ENCODE measurements around the gene HIBCH.
A peak's percentile ranks its signal among the peaks of the same experiment; 100 is the strongest.
"Not testable (repeated sequence)": the region's sequence is repeated elsewhere in the genome, so short reads cannot be mapped to it uniquely, and the experiment has no call there.

Gene HIBCH

GRCh38 chr2:190277234-190278112, 42.2 kb downstream of the HIBCH start:
- H3K4me3 ChIP-seq (ENCODE audit: insufficient read length, low read depth): no peak overlapping the region
- peaks cover 12% of the 10 kb centered on the region; the same call in 1 of the 2 replicates for H3K9me3 ChIP-seq (ENCODE audit: insufficient read depth, low read length)
- H3K27me3 ChIP-seq (ENCODE audit: insufficient read depth, insufficient read length): no peaks in the 10 kb centered on the region
- H3K4me1 ChIP-seq (ENCODE audit: insufficient read depth, insufficient read length): no peaks in the 10 kb centered on the region
- no peak overlapping the region for H3K9ac ChIP-seq (ENCODE audit: insufficient read length, low read depth)
- H3K36me3 ChIP-seq (ENCODE audit: insufficient read depth, insufficient read length, low read length): peaks cover 9% of the 10 kb centered on the region
- TF ChIP-seq ZNF274 (IDR thresholded peaks at IDR 0.05; ENCODE audit: low read depth, low read length) (no peak), YY1 (IDR thresholded peaks at IDR 0.05; ENCODE audit: insufficient read depth, insufficient read length) (no peak), SUZ12 (IDR thresholded peaks at IDR 0.05; ENCODE audit: extremely low read depth, insufficient read depth, insufficient read length) (no peak)
- peak; percentile 3 for DNase-seq (ENCODE audit: low read depth, low spot score)

DNA sequence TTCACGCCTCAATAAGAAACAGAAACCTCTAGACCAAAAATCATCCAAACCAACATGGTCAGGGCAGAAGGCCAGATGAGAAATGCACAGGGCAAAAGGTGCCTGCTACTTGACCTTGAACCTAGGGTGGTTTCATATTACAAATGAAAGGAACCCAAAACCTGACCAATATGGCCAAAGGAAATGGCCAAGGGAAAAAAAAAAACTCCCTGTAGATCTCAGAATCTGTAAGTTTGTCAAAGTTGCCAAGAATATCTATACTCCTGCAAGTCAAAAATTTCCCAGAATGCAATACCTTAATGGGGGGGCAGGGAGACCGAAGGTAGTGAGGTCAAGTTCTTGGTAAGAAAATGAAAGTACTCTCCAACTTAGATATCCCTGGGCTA, 47.2 kb downstream of the HIBCH start:
- H3K4me3 ChIP-seq (ENCODE audit: insufficient read length, low read depth): no peak overlapping the region

GRCh38 chr2:190271783-190272456, 47.7 kb downstream of the HIBCH start:
- Histone ChIP-seq H3K36me3 (ENCODE audit: insufficient read depth, insufficient read length, low read length) (no peaks in the 10 kb centered on the region), H3K9ac (ENCODE audit: insufficient read length, low read depth) (no peak overlapping the region), H3K27me3 (ENCODE audit: insufficient read depth, insufficient read length) (no peaks in the 10 kb centered on the region), H3K4me1 (ENCODE audit: insufficient read depth, insufficient read length) (no peaks in the 10 kb centered on the region), H3K4me3 (ENCODE audit: insufficient read length, low read depth) (no peak overlapping the region), H3K9me3 (ENCODE audit: insufficient read depth, low read length) (no peaks in the 10 kb centered on the region)
- DNase-seq (ENCODE audit: low read depth, low spot score): no peak
- no peak for TF ChIP-seq YY1 (IDR thresholded peaks at IDR 0.05; ENCODE audit: insufficient read depth, insufficient read length)
- no peak for TF ChIP-seq SUZ12 (IDR thresholded peaks at IDR 0.05; ENCODE audit: extremely low read depth, insufficient read depth, insufficient read length)
- TF ChIP-seq ZNF274 (IDR thresholded peaks at IDR 0.05; ENCODE audit: low read depth, low read length): no peak

More for the DNA sequence above, 47.2 kb downstream of the HIBCH start:
- no peak for DNase-seq (ENCODE audit: low read depth, low spot score)
- TF ChIP-seq SUZ12 (IDR thresholded peaks at IDR 0.05; ENCODE audit: extremely low read depth, insufficient read depth, insufficient read length) (no peak), ZNF274 (IDR thresholded peaks at IDR 0.05; ENCODE audit: low read depth, low read length) (no peak), YY1 (IDR thresholded peaks at IDR 0.05; ENCODE audit: insufficient read depth, insufficient read length) (no peak)
- Histone ChIP-seq H3K4me1 (ENCODE audit: insufficient read depth, insufficient read length) (no peaks in the 10 kb centered on the region), H3K27me3 (ENCODE audit: insufficient read depth, insufficient read length) (no peaks in the 10 kb centered on the region), H3K9ac (ENCODE audit: insufficient read length, low read depth) (no peak overlapping the region), H3K9me3 (ENCODE audit: insufficient read depth, low read length) (0 out of 2 replicates have a peak, but pooled peaks cover under 1% of the 10 kb centered on the region), H3K36me3 (ENCODE audit: insufficient read depth, insufficient read length, low read length) (no peaks in the 10 kb centered on the region)

- H3K4me3 ChIP-seq (ENCODE audit: insufficient read length, low read depth): no peak overlapping the region
- H3K36me3 ChIP-seq (ENCODE audit: insufficient read depth, insufficient read length, low read length): no peaks in the 10 kb centered on the region
- H3K9ac ChIP-seq (ENCODE audit: insufficient read length, low read depth): no peak overlapping the region
- H3K4me1 ChIP-seq (ENCODE audit: insufficient read depth, insufficient read length): no peaks in the 10 kb centered on the region
- TF ChIP-seq SUZ12 (IDR thresholded peaks at IDR 0.05; ENCODE audit: extremely low read depth, insufficient read depth, insufficient read length): no peak
- no peak for TF ChIP-seq YY1 (IDR thresholded peaks at IDR 0.05; ENCODE audit: insufficient read depth, insufficient read length)
- TF ChIP-seq ZNF274 (IDR thresholded peaks at IDR 0.05; ENCODE audit: low read depth, low read length): no peak
- H3K27me3 ChIP-seq (ENCODE audit: insufficient read depth, insufficient read length): no peaks in the 10 kb centered on the region
- DNase-seq (ENCODE audit: low read depth, low spot score): no peak
- peaks cover 10% of the 10 kb centered on the region; the same call in 1 of the 2 replicates for H3K9me3 ChIP-seq (ENCODE audit: insufficient read depth, low read length)
Observed at GRCh38 chr2:190270298-190270697, 49.3 kb downstream of the HIBCH start.

DNA sequence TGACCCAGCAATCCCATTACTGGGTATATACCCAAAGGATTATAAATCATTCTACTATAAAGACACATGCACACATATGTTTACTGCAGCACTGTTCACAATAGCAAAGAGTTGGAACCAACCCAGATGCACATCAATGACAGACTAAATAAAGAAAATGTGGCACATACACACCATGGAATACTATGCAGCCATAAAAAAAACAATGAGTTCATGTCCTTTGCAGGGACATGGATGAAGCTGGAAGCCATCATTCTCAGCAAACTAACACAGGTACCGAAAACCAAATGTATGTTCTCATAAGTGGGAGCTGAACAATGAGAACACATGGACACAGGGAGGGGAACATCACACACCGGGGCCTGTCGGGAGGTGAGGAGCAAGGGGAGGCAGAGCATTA, 49.9 kb downstream of the HIBCH start:
- not testable (repeated sequence) for H3K4me1 ChIP-seq (ENCODE audit: insufficient read depth, insufficient read length); H3K36me3 ChIP-seq (ENCODE audit: insufficient read depth, insufficient read length, low read length); DNase-seq (ENCODE audit: low read depth, low spot score); H3K4me3 ChIP-seq (ENCODE audit: insufficient read length, low read depth); H3K27me3 ChIP-seq (ENCODE audit: insufficient read depth, insufficient read length); H3K9ac ChIP-seq (ENCODE audit: insufficient read length, low read depth)
- H3K9me3 ChIP-seq (ENCODE audit: insufficient read depth, low read length): peaks cover 14% of the 10 kb centered on the region; the same call in 1 of the 2 replicates

DNA sequence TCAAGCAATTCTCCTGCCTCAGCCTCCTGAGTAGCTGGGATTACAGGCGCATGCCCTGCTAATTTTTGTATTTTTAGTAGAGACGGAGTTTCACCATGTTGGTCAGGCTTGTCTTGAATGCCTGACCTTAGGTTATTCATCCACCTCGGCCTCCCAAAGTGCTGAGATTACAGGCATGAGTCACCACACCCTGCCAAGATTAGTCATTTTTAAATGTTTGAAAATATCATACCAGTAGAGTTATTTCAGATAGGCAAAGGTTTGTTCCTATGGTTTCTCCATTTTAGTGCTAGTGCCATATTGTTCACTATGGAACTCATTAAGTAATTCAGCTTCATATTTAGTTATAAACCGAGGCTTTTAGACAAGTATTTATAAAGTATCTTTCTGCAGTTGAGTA, 52.3 kb downstream of the HIBCH start:
- no peak for DNase-seq (ENCODE audit: low read depth, low spot score)
- H3K36me3 ChIP-seq (ENCODE audit: insufficient read depth, insufficient read length, low read length): no peaks in the 10 kb centered on the region

GRCh38 chr2:190266314-190266713, 53.3 kb downstream of the HIBCH start:
- no peak for TF ChIP-seq YY1 (IDR thresholded peaks at IDR 0.05; ENCODE audit: insufficient read depth, insufficient read length)
- TF ChIP-seq SUZ12 (IDR thresholded peaks at IDR 0.05; ENCODE audit: extremely low read depth, insufficient read depth, insufficient read length): no peak
- no peak for TF ChIP-seq ZNF274 (IDR thresholded peaks at IDR 0.05; ENCODE audit: low read depth, low read length)
- H3K9ac ChIP-seq (ENCODE audit: insufficient read length, low read depth): no peak overlapping the region
- peaks cover 14% of the 10 kb centered on the region; the same call in 1 of the 2 replicates for H3K9me3 ChIP-seq (ENCODE audit: insufficient read depth, low read length)
- DNase-seq (ENCODE audit: low read depth, low spot score): no peak
- H3K4me3 ChIP-seq (ENCODE audit: insufficient read length, low read depth): no peak overlapping the region
- no peaks in the 10 kb centered on the region for H3K27me3 ChIP-seq (ENCODE audit: insufficient read depth, insufficient read length)
- no peaks in the 10 kb centered on the region for H3K36me3 ChIP-seq (ENCODE audit: insufficient read depth, insufficient read length, low read length)
- H3K4me1 ChIP-seq (ENCODE audit: insufficient read depth, insufficient read length): no peaks in the 10 kb centered on the region

More for the DNA sequence above, 52.3 kb downstream of the HIBCH start:
- no peak overlapping the region for H3K4me3 ChIP-seq (ENCODE audit: insufficient read length, low read depth)
- H3K4me1 ChIP-seq (ENCODE audit: insufficient read depth, insufficient read length): no peaks in the 10 kb centered on the region
- TF ChIP-seq YY1 (IDR thresholded peaks at IDR 0.05; ENCODE audit: insufficient read depth, insufficient read length): no peak
- H3K9ac ChIP-seq (ENCODE audit: insufficient read length, low read depth): no peak overlapping the region
- H3K27me3 ChIP-seq (ENCODE audit: insufficient read depth, insufficient read length): no peaks in the 10 kb centered on the region
- H3K9me3 ChIP-seq (ENCODE audit: insufficient read depth, low read length): peaks cover 14% of the 10 kb centered on the region; the same call in 1 of the 2 replicates
